H1 (cell line): ENCODE data around the gene LUZP1. TPM values are rescaled to one million over a fixed set of nuclear protein-coding genes. Genes with fewer than 3 reads are reported as not detected.

Experiments
- CTCF ChIA-PET: fragments of 300-600 bp; sonication (Branson Sonifier 250); formaldehyde crosslinking; loops from one replicate; lab custom pipeline; 2021; ENCODE audit not compliant: partially characterized antibody; lab: Charles Lee
- POLR2A ChIA-PET: fragments of 300-600 bp; sonication (Branson Sonifier 250); formaldehyde crosslinking; loops from one replicate; lab custom pipeline; 2021; ENCODE audit warnings: inconsistent platforms; ENCODE audit not compliant: partially characterized antibody; lab: Charles Lee
- DNase-seq, 2 experiments: peaks; one replicate each; pipeline versions ENCODE4 v3.0.0 to v3.0.0-alpha.2; 2010 to 2022; ENCODE audit warnings: low spot score in 2 of 2, low read depth in 1 of 2, mixed read lengths in 1 of 2
- FAIRE-seq: peaks from 2 replicates; lab custom pipeline; 2011; peaks lifted over from hg19 to GRCh38; lab: Jason Lieb, UNC
- H2AFZ ChIP-seq: 2 replicates; pipeline ENCODE4 v1.8.1; 2012; ENCODE audit warnings: low read length, inconsistent platforms
- H2AK5ac ChIP-seq: 2 replicates; pipeline ENCODE4 v1.6.1; 2013; ENCODE audit warnings: low read depth, low read length
- H2BK120ac ChIP-seq: replicated peaks from 2 replicates; pipeline ENCODE3; 2013; ENCODE audit warnings: low read depth, low read length, inconsistent platforms
- H2BK12ac ChIP-seq: 2 replicates; pipeline ENCODE4 v1.6.1; 2013; ENCODE audit warnings: low read depth, low read length
- H2BK15ac ChIP-seq: 2 replicates; pipeline ENCODE4 v1.6.1; 2013; ENCODE audit warnings: low read length
- H2BK20ac ChIP-seq: 2 replicates; pipeline ENCODE4 v1.6.1; 2013; ENCODE audit warnings: low read length
- H2BK5ac ChIP-seq: 2 replicates; pipeline ENCODE4 v1.6.1; 2013; ENCODE audit warnings: low read depth, low read length
- H3K14ac ChIP-seq: 2 replicates; pipeline ENCODE4 v1.6.1; 2013; ENCODE audit warnings: inconsistent platforms; ENCODE audit not compliant: insufficient read length
- H3K18ac ChIP-seq: 2 replicates; pipeline ENCODE4 v1.6.1; 2013; ENCODE audit warnings: low read length; ENCODE audit errors: extremely low read depth
- H3K23ac ChIP-seq: 2 replicates; pipeline ENCODE4 v1.6.1; 2013; ENCODE audit warnings: inconsistent platforms; ENCODE audit not compliant: insufficient read length
- H3K23me2 ChIP-seq: 2 replicates; pipeline ENCODE4 v1.6.1; 2013; ENCODE audit warnings: low read depth, low read length
- H3K27ac ChIP-seq: 2 replicates; pipeline ENCODE4 v1.6.1; 2011; ENCODE audit warnings: low read depth, low read length, inconsistent platforms
- H3K27me3 ChIP-seq, 4 experiments: replicated peaks in 1 of 4; 1 replicate in 1 of 4; 2 replicates in 3 of 4; pipeline versions ENCODE4 v1.6.1 to v1.8.1; 2011 to 2013; ENCODE audit warnings: low read length in 3 of 4, mild to moderate bottlenecking in 3 of 4, inconsistent platforms in 2 of 4, mixed read lengths in 2 of 4, moderate library complexity in 1 of 4; ENCODE audit not compliant: control insufficient read depth in 3 of 4, insufficient read depth in 3 of 4; ENCODE audit errors: extremely low read depth in 1 of 4
- H3K36me3 ChIP-seq, 4 experiments: 2 replicates each; pipeline versions ENCODE4 v1.6.1 to v1.8.1; 2011 to 2013; ENCODE audit warnings: mild to moderate bottlenecking in 4 of 4, low read length in 3 of 4, moderate library complexity in 2 of 4, control low read depth in 1 of 4, inconsistent platforms in 1 of 4; ENCODE audit not compliant: insufficient read depth in 4 of 4, control insufficient read depth in 2 of 4
- H3K4ac ChIP-seq: replicated peaks from 2 replicates; pipeline ENCODE3; 2013; ENCODE audit warnings: low read length, low read depth, mixed read lengths, inconsistent platforms; ENCODE audit not compliant: insufficient read length
- H3K4me1 ChIP-seq, 4 experiments: replicated peaks in 1 of 4; 1 replicate in 1 of 4; 2 replicates in 3 of 4; pipeline versions ENCODE4 v1.6.1 to v1.8.1; 2011 to 2013; ENCODE audit warnings: low read length in 3 of 4, inconsistent platforms in 2 of 4, mixed read lengths in 1 of 4; ENCODE audit not compliant: insufficient read depth in 4 of 4, control insufficient read depth in 3 of 4
- H3K4me2 ChIP-seq, 2 experiments: 2 replicates each; pipeline versions ENCODE4 v1.6.1 to v1.8.1; 2011 to 2013; ENCODE audit warnings: low read depth in 2 of 2, low read length in 2 of 2, control low read depth in 1 of 2, inconsistent platforms in 1 of 2, mild to moderate bottlenecking in 1 of 2; ENCODE audit not compliant: insufficient read depth in 1 of 2
- H3K4me3 ChIP-seq, 4 experiments: fragments of 200-600, 300-600 bp in 1 of 4; sonication (generic), shearing (Covaris generic), sonication (Bioruptor Twin) in 1 of 4; 2 replicates each; pipeline versions ENCODE4 v1.5.1 to v1.8.1; 2011 to 2016; ENCODE audit warnings: low read length in 4 of 4, low read depth in 3 of 4, control low read depth in 2 of 4, inconsistent platforms in 2 of 4, mild to moderate bottlenecking in 2 of 4, mixed read lengths in 1 of 4, moderate library complexity in 1 of 4; ENCODE audit not compliant: insufficient read depth in 2 of 4; ENCODE audit errors: extremely low read depth in 1 of 4
- H3K56ac ChIP-seq: replicated peaks from 2 replicates; pipeline ENCODE3; 2013; ENCODE audit warnings: low read depth, mild to moderate bottlenecking, mixed read lengths, low read length, inconsistent platforms; ENCODE audit not compliant: insufficient read length
- H3K79me1 ChIP-seq: 2 replicates; pipeline ENCODE4 v1.6.1; 2013; ENCODE audit warnings: low read depth, low read length, control low read depth
- H3K79me2 ChIP-seq, 2 experiments: 2 replicates each; pipeline versions ENCODE4 v1.6.1 to v1.8.1; 2012 to 2013; ENCODE audit warnings: low read length in 2 of 2, mild to moderate bottlenecking in 2 of 2, inconsistent platforms in 1 of 2; ENCODE audit not compliant: insufficient read depth in 2 of 2, control insufficient read depth in 1 of 2
- H3K9ac ChIP-seq, 4 experiments: replicated peaks in 1 of 4; 1 replicate in 1 of 4; 2 replicates in 3 of 4; pipeline versions ENCODE4 v1.6.1 to v1.8.1; 2011 to 2013; ENCODE audit warnings: low read depth in 3 of 4, low read length in 3 of 4, control low read depth in 2 of 4, mild to moderate bottlenecking in 2 of 4, moderate library complexity in 2 of 4, inconsistent platforms in 1 of 4; ENCODE audit errors: extremely low read depth in 1 of 4
- H3K9me3 ChIP-seq, 2 experiments: 2 replicates each; pipeline versions ENCODE4 v1.6.1 to v1.8.1; 2012 to 2013; ENCODE audit warnings: mild to moderate bottlenecking in 2 of 2, moderate library complexity in 2 of 2, control low read depth in 1 of 2, inconsistent platforms in 1 of 2, low read depth in 1 of 2, low read length in 1 of 2, mixed read lengths in 1 of 2; ENCODE audit not compliant: insufficient read depth in 2 of 2
- H4K20me1 ChIP-seq, 2 experiments: replicated peaks in 1 of 2; 2 replicates each; pipeline versions ENCODE3 to v1.8.1; 2011 to 2013; ENCODE audit warnings: inconsistent platforms in 2 of 2, low read length in 2 of 2, mild to moderate bottlenecking in 1 of 2; ENCODE audit not compliant: insufficient read depth in 2 of 2, control insufficient read depth in 1 of 2
- H4K5ac ChIP-seq: 2 replicates; pipeline ENCODE4 v1.6.1; 2013; ENCODE audit warnings: low read length, low read depth, mixed read lengths, inconsistent platforms; ENCODE audit not compliant: insufficient read length
- H4K8ac ChIP-seq: 2 replicates; pipeline ENCODE4 v1.8.0; 2013; ENCODE audit warnings: mild to moderate bottlenecking, moderate library complexity, low read length, inconsistent platforms; ENCODE audit not compliant: insufficient read depth; ENCODE audit errors: extremely low read depth
- H4K91ac ChIP-seq: replicated peaks from 2 replicates; pipeline ENCODE3; 2013; ENCODE audit warnings: low read length, mixed read lengths, inconsistent platforms; ENCODE audit not compliant: insufficient read length
- EP300 ChIP-seq, 2 experiments: IDR thresholded peaks; 1 replicate in 1 of 2; 2 replicates in 1 of 2; pipeline ENCODE4 v1.6.1; 2011 to 2012; ENCODE audit warnings: low read depth in 2 of 2, low read length in 2 of 2, mild to moderate bottlenecking in 2 of 2, borderline replicate concordance in 1 of 2, inconsistent platforms in 1 of 2, moderate library complexity in 1 of 2
- PHF8 ChIP-seq: fragments of 200-600 bp; sonication (generic); conservative IDR thresholded peaks from 2 replicates; pipeline ENCODE4 v1.7.1; 2012; ENCODE audit warnings: low read depth, mild to moderate bottlenecking, inconsistent platforms, low read length, moderate library complexity
- RAD21 ChIP-seq, 2 experiments: IDR thresholded peaks in 1 of 2; conservative IDR thresholded peaks in 1 of 2; 2 replicates each; pipeline ENCODE4 v1.6.1; 2011; ENCODE audit warnings: low read depth in 2 of 2, low read length in 2 of 2, improper control_type of control experiment in 1 of 2, inconsistent platforms in 1 of 2, mild to moderate bottlenecking in 1 of 2, moderate library complexity in 1 of 2
- YY1 ChIP-seq: IDR thresholded peaks from 2 replicates; pipeline ENCODE4 v1.6.1; 2011; ENCODE audit warnings: low read depth, mild to moderate bottlenecking, low read length
- WGBS, 2 experiments: shearing (Covaris generic) in 1 of 2; methylation state at CpG; one replicate each; pipeline versions ENCODE4 v1.1.6 to v1.1.7; 2013 to 2015; ENCODE audit warnings: low lambda C conversion rate in 2 of 2, mixed read lengths in 2 of 2, inconsistent platforms in 1 of 2, low coverage in 1 of 2, missing lambda C conversion rate in 1 of 2; ENCODE audit not compliant: insufficient replicate concordance in 2 of 2, insufficient coverage in 1 of 2, insufficient read length in 1 of 2; ENCODE audit errors: extremely low coverage in 1 of 2, missing lambda C conversion rate in 1 of 2; 5-methylcytosine and 5-hydroxymethylcytosine counted together
- polyA plus RNA-seq, 7 experiments: library from polyadenylated mRNA; depleted of rRNA in 3 of 7; stranded (reverse) in 5 of 7; unstranded in 2 of 7; fragments of >200 nt in 5 of 7; fragments of 200-250 nt in 2 of 7; gene quantifications; 1 replicate in 5 of 7; 2 replicates in 1 of 7; 4 replicates in 1 of 7; pipeline versions ENCODE4 v1.2.1 to v1.2.3, GENCODE V29; 2011 to 2013; ENCODE audit warnings: missing spikeins in 2 of 7, mixed read lengths in 2 of 7
- total RNA-seq: library from RNA; stranded (reverse); fragmentation: NEBNext Ultra II Directional; extraction: Animal tissue kit (Norgen Biotek cat#: 25700); gene quantifications from 2 replicates; pipeline ENCODE4 v1.2.1, GENCODE V29; 2021
- TF ChIP-seq, protein P1 (sequence below), 3 experiments: IDR thresholded peaks; 1 replicate in 2 of 3; 2 replicates in 1 of 3; pipeline versions ENCODE4 v1.5.1 to v1.6.1; 2011; ENCODE audit warnings: low read length in 3 of 3, mild to moderate bottlenecking in 3 of 3, inconsistent platforms in 2 of 3, low read depth in 1 of 3, moderate library complexity in 1 of 3; ENCODE audit not compliant: insufficient read depth in 1 of 3; ENCODE audit errors: control extremely low read depth in 1 of 3

Gene LUZP1
- total and polyA plus RNA-seq, 2 of the 8 experiments (the other 6 are each of a cell fraction or from before 2014, with no cell fraction given), result 14.0 to 60.5 TPM

DNA sequence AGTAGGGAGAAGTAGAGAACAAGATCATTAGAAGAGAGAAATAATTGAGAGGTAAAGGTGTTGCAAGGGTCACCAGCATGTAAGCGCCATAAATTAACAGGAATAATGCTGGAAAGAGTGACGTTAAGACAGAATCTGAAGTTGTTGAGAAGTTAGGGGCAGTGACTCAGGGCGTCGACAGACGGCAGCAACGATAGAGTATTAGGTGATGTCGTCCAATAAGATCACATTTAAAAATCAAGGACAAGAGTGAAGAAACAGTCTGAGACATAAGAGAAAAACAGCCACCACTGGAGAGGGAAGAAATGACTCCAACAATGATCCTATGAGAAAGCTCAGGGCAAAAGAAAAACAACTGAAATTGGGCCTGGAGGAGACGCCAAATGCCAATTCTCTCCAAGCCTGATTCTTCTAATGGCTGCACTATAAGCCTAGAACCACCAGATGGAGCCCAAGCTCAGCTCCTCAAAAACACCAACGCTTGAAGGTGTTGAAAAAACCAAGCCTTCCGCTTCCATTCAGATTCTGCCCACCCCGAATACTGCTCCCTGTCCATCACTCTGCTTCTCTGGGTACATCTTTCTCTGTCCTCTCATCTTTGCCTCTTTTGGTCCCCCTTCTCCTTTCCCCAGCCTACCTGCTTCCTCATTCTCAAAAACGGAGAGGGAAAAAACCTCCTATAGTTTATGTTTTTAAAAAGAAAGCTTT lies 70.0 kb downstream of the LUZP1 start:
- Histone ChIP-seq H2BK20ac (no peak overlapping the region), H3K18ac (no peak overlapping the region), H4K5ac (no peak overlapping the region), H3K27ac (no peak overlapping the region), H3K79me2 (peaks cover 4 to 25% of the 10 kb centered on the region in 2 experiments; a peak in 3 of 4 replicates), H3K4me3 (no peak overlapping the region), H4K91ac (no peak overlapping the region), H3K4me1 (peaks cover 0 to 5% (median 1%) of the 10 kb centered on the region in 4 experiments; a peak in 2 of 7 replicates), H3K36me3 (peaks cover 6 to 12% (median 7%) of the 10 kb centered on the region in 4 experiments; a peak in 5 of 8 replicates), H3K14ac (no peak overlapping the region), H4K8ac (no peak overlapping the region), H3K27me3 (no peaks in the 10 kb centered on the region), H3K4me2 (no peak overlapping the region), H3K56ac (no peak overlapping the region), H3K9me3 (no peaks in the 10 kb centered on the region), H2BK120ac (no peak overlapping the region), H2BK12ac (no peak overlapping the region), H4K20me1 (peaks cover 5 to 8% of the 10 kb centered on the region in 2 experiments), H3K79me1 (0 out of 2 replicates have a peak, but pooled peaks cover 4% of the 10 kb centered on the region), H3K4ac (no peak overlapping the region), H2BK5ac (no peak overlapping the region), H2BK15ac (no peak overlapping the region), H3K9ac (no peak overlapping the region), H2AK5ac (no peak overlapping the region), H3K23me2 (no peaks in the 10 kb centered on the region; the same call in 1 of the 2 replicates), H3K23ac (no peak overlapping the region), H2AFZ (no peak overlapping the region)
- FAIRE-seq (peak; percentile 95), DNase-seq (peak; percentile 43 to 72)
- TF ChIP-seq RAD21 (IDR thresholded peaks at IDR 0.05 in 1 of 2, conservative IDR thresholded peaks at IDR 0.05 in 1 of 2; ENCODE audit: low read depth in 2 of 2, low read length in 2 of 2) (peak; percentile 97 to 99), PHF8 (no peak), YY1 (0 out of 2 replicates have a peak, but pooled peaks have one; percentile 54), EP300 (IDR thresholded peaks at IDR 0.05; ENCODE audit: borderline replicate concordance in 1 of 2, low read depth in 2 of 2, low read length in 2 of 2) (no peak)
- TF ChIP-seq, protein P1, sequence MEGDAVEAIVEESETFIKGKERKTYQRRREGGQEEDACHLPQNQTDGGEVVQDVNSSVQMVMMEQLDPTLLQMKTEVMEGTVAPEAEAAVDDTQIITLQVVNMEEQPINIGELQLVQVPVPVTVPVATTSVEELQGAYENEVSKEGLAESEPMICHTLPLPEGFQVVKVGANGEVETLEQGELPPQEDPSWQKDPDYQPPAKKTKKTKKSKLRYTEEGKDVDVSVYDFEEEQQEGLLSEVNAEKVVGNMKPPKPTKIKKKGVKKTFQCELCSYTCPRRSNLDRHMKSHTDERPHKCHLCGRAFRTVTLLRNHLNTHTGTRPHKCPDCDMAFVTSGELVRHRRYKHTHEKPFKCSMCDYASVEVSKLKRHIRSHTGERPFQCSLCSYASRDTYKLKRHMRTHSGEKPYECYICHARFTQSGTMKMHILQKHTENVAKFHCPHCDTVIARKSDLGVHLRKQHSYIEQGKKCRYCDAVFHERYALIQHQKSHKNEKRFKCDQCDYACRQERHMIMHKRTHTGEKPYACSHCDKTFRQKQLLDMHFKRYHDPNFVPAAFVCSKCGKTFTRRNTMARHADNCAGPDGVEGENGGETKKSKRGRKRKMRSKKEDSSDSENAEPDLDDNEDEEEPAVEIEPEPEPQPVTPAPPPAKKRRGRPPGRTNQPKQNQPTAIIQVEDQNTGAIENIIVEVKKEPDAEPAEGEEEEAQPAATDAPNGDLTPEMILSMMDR (IDR thresholded peaks at IDR 0.05; ENCODE audit: control extremely low read depth in 1 of 3, insufficient read depth in 1 of 3, low read depth in 1 of 3, low read length in 3 of 3), result peak; percentile 27 to 95 (median 91)
- POLR2A ChIA-PET, result interaction anchor here (0.8 to 3.1 kb wide), 6 partner anchors 12 to 86 kb away, joined by 3 to 19 read pairs (median 8); partner anchors contain the start of gene LUZP1
- CTCF ChIA-PET, result interaction anchor here (0.7 to 27.1 kb wide), 30 partner anchors 10 to 179 kb away, joined by 3 to 705 read pairs (median 5); partner anchors contain the start of genes LACTBL1 and LUZP1
- 62% methylated on average over 12 of the region's 12 CpGs; no CpG with 5 or more reads in 1 of the 2 experiments for WGBS, 2 experiments
